ENCODE measurements around the gene CAPG.
"Not testable (repeated sequence)": the region's sequence is repeated elsewhere in the genome, so short reads cannot be mapped to it uniquely, and the experiment has no call there.

CAPG gene

DNA sequence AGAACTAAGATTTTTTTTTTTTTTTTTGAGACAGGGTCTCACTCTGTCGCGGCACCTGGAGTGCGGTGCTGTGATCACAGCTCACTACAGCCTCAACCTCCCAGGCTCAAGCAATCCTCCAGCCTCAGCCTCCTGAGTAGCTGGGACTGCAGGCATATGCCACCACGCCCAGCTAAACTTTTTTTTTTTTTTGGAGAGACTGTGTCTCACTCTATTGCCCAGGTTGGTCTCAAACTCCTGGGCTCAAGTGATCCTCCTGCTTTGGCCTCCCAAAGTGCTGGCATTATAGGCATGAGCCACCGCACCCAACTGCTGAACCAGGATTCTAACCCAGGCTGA, 4.2 kb upstream of the CAPG start:
- H3K4me3 ChIP-seq (ENCODE audit: low read depth, low read length): peak overlapping the region; percentile 85
- not testable (repeated sequence) for H3K36me3 ChIP-seq (ENCODE audit: control insufficient read depth, insufficient read depth, low read length); H3K9me3 ChIP-seq (ENCODE audit: control insufficient read depth, insufficient read depth, low read length); H3K9ac ChIP-seq (ENCODE audit: low read depth, low read length); H3K27me3 ChIP-seq (ENCODE audit: control insufficient read depth, insufficient read depth, low read length)
- peaks cover 17% of the 10 kb centered on the region for H3K4me1 ChIP-seq (ENCODE audit: control insufficient read depth, insufficient read depth, low read length)

DNA sequence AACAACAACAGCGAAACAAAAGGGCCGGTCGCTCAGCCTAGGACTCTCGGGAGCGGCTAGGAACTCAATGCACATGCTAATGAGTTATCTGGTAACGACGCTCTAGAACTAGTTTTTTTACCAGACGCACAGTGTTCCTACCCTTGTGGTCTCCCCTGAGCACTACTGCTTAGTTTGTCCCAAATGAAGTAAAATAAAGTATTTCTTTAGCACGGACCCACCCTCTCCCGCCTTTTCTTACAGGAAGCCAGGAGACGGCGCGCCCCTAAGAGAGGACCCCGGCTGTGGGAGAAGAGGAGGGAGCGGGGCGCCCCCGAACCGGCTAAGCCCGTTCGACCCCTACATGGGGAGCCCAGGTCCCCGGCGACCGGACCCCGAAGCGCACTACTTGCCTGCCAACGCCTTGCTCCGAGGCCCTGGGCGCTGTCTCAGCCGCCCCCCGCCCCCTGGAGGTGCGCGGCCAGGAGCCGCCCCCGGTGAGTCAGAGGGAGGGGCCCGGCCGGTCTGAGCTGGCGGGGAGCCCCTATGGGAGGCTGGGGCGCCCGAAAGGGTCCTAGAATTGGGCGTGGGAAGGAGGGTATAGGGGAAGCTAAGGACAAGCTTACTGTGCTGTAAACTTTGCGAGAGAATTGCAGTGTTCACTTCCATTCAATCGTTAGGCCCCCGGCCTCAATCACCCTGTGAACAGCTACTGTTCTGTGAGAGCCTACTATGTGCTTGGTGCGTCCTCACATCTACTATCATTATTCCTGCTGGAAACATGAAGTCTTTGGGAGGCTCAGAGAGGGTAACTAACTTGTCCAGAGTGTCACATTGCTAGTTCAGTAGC, 3.6 kb upstream of the CAPG start:
- Histone ChIP-seq H3K36me3 (ENCODE audit: control insufficient read depth, insufficient read depth, low read length) (no peaks in the 10 kb centered on the region), H3K9ac (ENCODE audit: low read depth, low read length) (peak overlapping the region; percentile 60), H3K27me3 (ENCODE audit: control insufficient read depth, insufficient read depth, low read length) (peaks cover 2% of the 10 kb centered on the region), H3K9me3 (ENCODE audit: control insufficient read depth, insufficient read depth, low read length) (no peaks in the 10 kb centered on the region), H3K4me3 (ENCODE audit: low read depth, low read length) (peak overlapping the region; percentile 85), H3K4me1 (ENCODE audit: control insufficient read depth, insufficient read depth, low read length) (peaks cover 19% of the 10 kb centered on the region)

DNA sequence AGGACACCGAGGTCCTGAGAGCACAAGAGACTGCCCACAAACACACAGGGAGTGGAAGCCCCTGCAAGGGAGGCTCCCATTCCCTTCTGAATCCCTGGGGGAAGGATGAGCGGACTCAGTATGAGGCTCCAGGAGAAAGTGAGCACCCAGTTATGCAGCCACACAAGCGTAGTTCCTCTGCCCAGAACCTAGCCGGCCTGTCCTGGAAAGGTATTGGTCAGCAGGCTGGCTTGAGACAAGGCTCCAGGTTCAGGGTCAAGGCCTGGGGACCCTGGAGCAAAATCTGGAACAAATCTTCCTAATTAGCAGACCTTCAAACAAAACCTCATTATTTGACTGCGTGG, 1.2 kb upstream of the CAPG start:
- H3K4me3 ChIP-seq (ENCODE audit: low read depth, low read length): no peak overlapping the region
- H3K9me3 ChIP-seq (ENCODE audit: control insufficient read depth, insufficient read depth, low read length): no peaks in the 10 kb centered on the region
- peaks cover 21% of the 10 kb centered on the region for H3K4me1 ChIP-seq (ENCODE audit: control insufficient read depth, insufficient read depth, low read length)
- H3K27me3 ChIP-seq (ENCODE audit: control insufficient read depth, insufficient read depth, low read length): peaks cover 2% of the 10 kb centered on the region
- no peak overlapping the region for H3K9ac ChIP-seq (ENCODE audit: low read depth, low read length)
- H3K36me3 ChIP-seq (ENCODE audit: control insufficient read depth, insufficient read depth, low read length): no peaks in the 10 kb centered on the region

DNA sequence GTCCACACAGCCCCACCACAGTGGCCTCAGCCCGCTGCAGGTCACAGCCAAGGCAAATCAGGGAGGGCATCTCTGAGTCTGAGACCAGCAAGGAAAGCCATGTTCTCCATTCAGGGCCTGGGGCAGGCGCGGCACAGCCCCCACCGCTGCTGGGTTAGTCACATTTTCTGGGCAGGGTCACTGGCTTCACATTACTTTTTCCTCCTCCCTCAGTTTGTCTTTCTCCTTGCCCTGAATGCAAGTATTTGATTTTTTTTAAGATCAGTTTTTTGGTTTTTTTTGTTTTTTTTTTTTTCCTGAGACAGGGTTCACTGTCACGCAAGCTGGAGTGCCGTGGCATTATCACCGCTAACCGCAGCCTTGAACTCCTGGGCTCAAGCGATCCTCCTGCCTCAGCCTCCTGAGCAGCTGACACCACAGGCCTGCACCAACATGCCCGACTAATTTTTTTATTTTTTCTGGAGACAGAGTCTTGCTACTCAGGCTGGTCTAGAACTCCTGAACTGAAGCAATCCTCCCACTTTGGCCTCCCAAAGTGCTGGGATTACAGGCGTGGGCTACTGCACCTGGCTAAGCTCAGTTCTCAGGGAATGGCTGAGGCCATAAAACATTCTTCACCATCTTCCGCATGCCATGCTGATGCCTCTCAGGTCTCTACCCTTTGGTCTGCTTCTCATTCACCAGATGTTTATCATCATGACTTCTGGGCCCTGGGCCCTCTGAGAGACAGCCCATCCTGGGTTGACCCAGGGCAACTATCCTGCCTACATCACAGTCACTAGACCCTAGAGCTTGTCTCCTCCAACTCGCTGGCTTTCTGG, 628 bp upstream of the CAPG start:
- H3K4me3 ChIP-seq (ENCODE audit: low read depth, low read length): no peak overlapping the region
- no peaks in the 10 kb centered on the region for H3K36me3 ChIP-seq (ENCODE audit: control insufficient read depth, insufficient read depth, low read length)
- H3K9ac ChIP-seq (ENCODE audit: low read depth, low read length): no peak overlapping the region
- H3K27me3 ChIP-seq (ENCODE audit: control insufficient read depth, insufficient read depth, low read length): peaks cover 2% of the 10 kb centered on the region
- no peaks in the 10 kb centered on the region for H3K9me3 ChIP-seq (ENCODE audit: control insufficient read depth, insufficient read depth, low read length)
- peaks cover 21% of the 10 kb centered on the region for H3K4me1 ChIP-seq (ENCODE audit: control insufficient read depth, insufficient read depth, low read length)

DNA sequence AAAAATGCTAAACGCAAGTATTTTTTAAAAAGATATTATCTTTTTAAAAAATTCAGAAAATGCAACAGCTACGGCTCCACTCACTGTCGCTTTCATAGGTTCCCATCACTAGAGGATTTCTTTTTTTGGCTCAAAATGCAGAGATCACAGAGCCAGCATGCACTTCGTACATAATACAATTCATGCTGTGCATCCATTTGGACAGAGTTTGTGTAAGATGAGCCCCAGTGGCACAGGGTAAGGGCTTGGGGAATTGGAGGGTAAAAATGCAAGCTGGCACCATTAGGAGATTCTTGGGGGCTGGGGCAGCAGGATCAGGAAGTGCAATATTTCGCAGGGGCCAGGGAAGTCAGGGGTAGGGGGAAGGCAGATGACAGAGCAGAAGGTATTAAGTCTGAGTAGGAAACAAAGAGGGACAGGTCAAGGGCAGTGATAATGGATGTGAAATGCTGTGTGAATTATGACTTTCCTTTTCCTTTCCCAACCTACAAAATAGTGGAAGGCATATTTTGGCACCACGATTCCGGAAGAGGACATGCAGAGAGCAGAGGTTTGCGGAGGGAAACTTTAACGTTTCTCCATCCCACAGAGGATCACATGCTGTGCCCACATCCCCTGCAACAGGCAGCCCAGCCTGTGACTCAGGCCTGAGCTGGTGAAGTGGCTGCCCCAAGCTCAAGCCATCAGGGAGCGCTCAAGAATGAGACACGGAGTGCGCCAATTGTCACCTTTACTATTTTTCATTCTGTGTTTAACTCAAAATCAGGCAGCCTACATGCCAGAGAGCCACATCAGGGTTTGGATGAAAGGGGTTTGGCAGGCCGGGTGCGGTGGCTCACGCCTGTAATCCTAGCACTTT, 4.7 kb downstream of the CAPG start:
- no peak overlapping the region for H3K9ac ChIP-seq (ENCODE audit: low read depth, low read length)

DNA sequence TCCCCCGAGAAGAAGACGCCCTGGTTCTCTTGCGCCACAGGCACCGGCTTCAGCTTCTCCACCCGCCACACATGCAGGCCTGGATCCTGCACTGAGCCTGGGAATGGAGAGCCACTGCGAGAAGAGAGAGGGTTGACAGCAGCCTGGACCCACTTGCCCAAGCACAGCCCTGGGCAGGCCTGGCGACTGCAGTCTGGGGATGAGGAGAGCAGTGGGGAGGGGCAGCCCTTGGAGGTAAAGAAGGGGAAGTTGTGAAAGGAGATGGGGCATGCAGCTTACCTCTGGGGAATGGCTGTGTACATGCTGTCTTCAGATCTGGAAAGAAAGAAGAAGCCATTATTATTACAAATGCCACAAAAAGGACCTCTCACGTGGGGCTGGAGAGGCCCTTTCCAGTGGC, 8.3 kb downstream of the CAPG start:
- H3K9ac ChIP-seq (ENCODE audit: low read depth, low read length): no peak overlapping the region
- no peak overlapping the region for H3K4me3 ChIP-seq (ENCODE audit: low read depth, low read length)
- H3K9me3 ChIP-seq (ENCODE audit: control insufficient read depth, insufficient read depth, low read length): no peaks in the 10 kb centered on the region
- H3K4me1 ChIP-seq (ENCODE audit: control insufficient read depth, insufficient read depth, low read length): peaks cover 6% of the 10 kb centered on the region
- H3K27me3 ChIP-seq (ENCODE audit: control insufficient read depth, insufficient read depth, low read length): no peaks in the 10 kb centered on the region
- H3K36me3 ChIP-seq (ENCODE audit: control insufficient read depth, insufficient read depth, low read length): peaks cover 31% of the 10 kb centered on the region

More for the DNA sequence above, 4.7 kb downstream of the CAPG start:
- H3K27me3 ChIP-seq (ENCODE audit: control insufficient read depth, insufficient read depth, low read length): no peaks in the 10 kb centered on the region
- H3K36me3 ChIP-seq (ENCODE audit: control insufficient read depth, insufficient read depth, low read length): peaks cover 13% of the 10 kb centered on the region
- peaks cover 22% of the 10 kb centered on the region for H3K4me1 ChIP-seq (ENCODE audit: control insufficient read depth, insufficient read depth, low read length)
- H3K4me3 ChIP-seq (ENCODE audit: low read depth, low read length): no peak overlapping the region
- H3K9me3 ChIP-seq (ENCODE audit: control insufficient read depth, insufficient read depth, low read length): no peaks in the 10 kb centered on the region

DNA sequence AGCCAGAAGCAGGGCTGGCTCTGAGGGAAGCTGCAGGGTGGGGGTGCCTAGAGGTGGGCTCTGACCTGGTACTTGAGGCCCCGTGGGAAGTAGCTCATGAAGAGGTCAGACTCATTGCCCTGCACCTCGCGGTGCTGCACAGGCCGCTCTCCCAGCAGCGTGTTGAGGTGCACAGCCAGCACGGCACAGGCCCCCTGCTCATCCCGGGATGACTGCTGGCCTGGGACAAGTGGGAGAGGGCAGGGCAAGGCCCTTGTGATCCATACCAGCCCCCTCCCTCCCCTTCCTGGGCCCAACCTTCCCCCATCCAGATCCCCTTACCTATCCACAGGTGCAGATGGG, 8.7 kb downstream of the CAPG start:
- H3K36me3 ChIP-seq (ENCODE audit: control insufficient read depth, insufficient read depth, low read length): peaks cover 35% of the 10 kb centered on the region

DNA sequence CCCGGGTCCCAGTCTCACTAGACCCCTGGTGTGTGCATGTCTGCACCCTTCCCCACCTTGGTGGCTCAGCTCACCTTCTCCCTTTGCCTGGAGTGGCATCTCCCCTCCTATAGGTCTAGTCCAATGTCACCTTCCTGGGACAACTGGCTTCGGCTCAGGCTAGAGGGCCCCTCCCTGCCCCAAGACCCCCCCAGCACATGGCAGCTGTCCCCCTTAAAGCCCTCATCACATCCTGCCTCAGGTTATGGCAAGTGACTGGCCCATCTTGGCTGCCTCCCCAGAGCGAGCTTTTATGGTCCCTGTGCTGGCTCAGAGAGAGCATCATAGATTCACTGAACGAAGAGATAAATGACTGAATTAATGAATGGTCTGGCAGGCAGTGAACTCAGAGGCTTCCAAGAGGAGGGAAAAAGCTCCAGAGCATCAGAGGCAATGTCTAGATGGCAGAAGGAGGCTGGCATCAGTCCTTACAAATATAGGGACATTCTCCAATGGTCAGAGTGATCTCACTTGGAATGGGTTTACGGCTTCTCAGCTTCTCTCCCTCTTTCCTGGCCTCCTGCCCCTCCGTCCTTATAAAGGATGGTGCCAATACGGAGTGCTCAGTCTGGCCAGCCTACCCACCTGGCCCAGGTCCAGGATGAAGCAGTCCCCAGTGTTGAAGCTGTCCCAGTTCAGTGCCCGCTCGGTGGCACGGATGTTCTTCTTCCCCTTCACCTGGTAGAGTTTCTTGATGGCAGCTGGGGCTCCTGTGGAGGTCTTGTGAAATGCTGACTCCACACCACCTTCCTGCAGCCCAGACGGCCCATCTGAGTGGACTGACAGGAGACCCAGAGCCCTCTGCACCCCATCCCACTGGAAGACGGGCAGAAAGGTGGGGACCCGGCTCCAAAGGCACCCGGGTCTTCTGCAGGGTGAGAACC, 9.4 kb downstream of the CAPG start:
- Histone ChIP-seq H3K4me3 (ENCODE audit: low read depth, low read length) (no peak overlapping the region), H3K36me3 (ENCODE audit: control insufficient read depth, insufficient read depth, low read length) (peaks cover 37% of the 10 kb centered on the region), H3K4me1 (ENCODE audit: control insufficient read depth, insufficient read depth, low read length) (peaks cover 6% of the 10 kb centered on the region), H3K9ac (ENCODE audit: low read depth, low read length) (no peak overlapping the region), H3K9me3 (ENCODE audit: control insufficient read depth, insufficient read depth, low read length) (no peaks in the 10 kb centered on the region), H3K27me3 (ENCODE audit: control insufficient read depth, insufficient read depth, low read length) (no peaks in the 10 kb centered on the region)

More for the DNA sequence above, 8.7 kb downstream of the CAPG start:
- Histone ChIP-seq H3K27me3 (ENCODE audit: control insufficient read depth, insufficient read depth, low read length) (no peaks in the 10 kb centered on the region), H3K4me1 (ENCODE audit: control insufficient read depth, insufficient read depth, low read length) (peaks cover 6% of the 10 kb centered on the region), H3K4me3 (ENCODE audit: low read depth, low read length) (no peak overlapping the region), H3K9me3 (ENCODE audit: control insufficient read depth, insufficient read depth, low read length) (no peaks in the 10 kb centered on the region), H3K9ac (ENCODE audit: low read depth, low read length) (no peak overlapping the region)

DNA sequence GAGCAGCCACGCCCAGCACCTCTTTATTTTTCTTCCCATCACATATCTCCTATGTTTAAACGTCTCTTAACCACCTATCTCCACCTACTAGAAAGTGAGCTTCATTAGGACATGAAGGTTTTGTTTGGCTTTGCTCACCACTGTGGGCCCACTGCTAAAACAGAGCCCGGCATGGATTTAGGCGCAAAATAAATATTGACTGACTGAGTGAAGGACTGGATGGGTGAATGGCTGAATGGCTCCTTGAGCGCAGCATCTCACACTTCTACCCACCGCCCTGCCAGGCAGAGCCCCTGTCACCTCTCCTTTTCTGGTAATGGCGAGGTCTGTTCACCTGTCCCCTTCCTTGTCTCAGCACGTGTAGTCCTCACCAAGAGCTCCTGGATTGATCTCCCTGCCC, 10.1 kb downstream of the CAPG start:
- no peaks in the 10 kb centered on the region for H3K9me3 ChIP-seq (ENCODE audit: control insufficient read depth, insufficient read depth, low read length)
- no peak overlapping the region for H3K4me3 ChIP-seq (ENCODE audit: low read depth, low read length)
- H3K36me3 ChIP-seq (ENCODE audit: control insufficient read depth, insufficient read depth, low read length): peaks cover 41% of the 10 kb centered on the region

DNA sequence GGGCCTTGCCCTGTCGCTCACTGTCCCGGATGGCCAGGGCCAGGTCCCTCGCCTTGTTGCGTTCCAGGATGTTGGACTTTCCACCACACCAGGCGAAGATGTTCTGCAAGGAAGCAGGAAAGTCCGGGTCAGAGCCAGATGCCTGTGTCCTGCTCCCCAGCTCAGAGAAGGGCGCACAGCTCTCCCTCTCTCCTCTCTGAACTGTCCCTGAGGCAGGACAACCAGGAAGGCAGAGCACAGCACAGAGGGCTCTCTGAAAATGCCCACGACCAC, 11.0 kb downstream of the CAPG start:
- H3K36me3 ChIP-seq (ENCODE audit: control insufficient read depth, insufficient read depth, low read length): peaks cover 48% of the 10 kb centered on the region
- H3K9ac ChIP-seq (ENCODE audit: low read depth, low read length): no peak overlapping the region
- no peaks in the 10 kb centered on the region for H3K4me1 ChIP-seq (ENCODE audit: control insufficient read depth, insufficient read depth, low read length)
- no peaks in the 10 kb centered on the region for H3K27me3 ChIP-seq (ENCODE audit: control insufficient read depth, insufficient read depth, low read length)
- no peak overlapping the region for H3K4me3 ChIP-seq (ENCODE audit: low read depth, low read length)
- H3K9me3 ChIP-seq (ENCODE audit: control insufficient read depth, insufficient read depth, low read length): no peaks in the 10 kb centered on the region

More for the DNA sequence above, 10.1 kb downstream of the CAPG start:
- H3K27me3 ChIP-seq (ENCODE audit: control insufficient read depth, insufficient read depth, low read length): no peaks in the 10 kb centered on the region
- H3K4me1 ChIP-seq (ENCODE audit: control insufficient read depth, insufficient read depth, low read length): peaks cover under 1% of the 10 kb centered on the region
- H3K9ac ChIP-seq (ENCODE audit: low read depth, low read length): no peak overlapping the region
